Measurements from ENCODE around the gene ARHGEF28. TPM values are rescaled to one million over a fixed set of nuclear protein-coding genes. Genes with fewer than 3 reads are reported as not detected.

Gene ARHGEF28
- total and polyA plus RNA-seq, 2 experiments from 2014 or later: 3.5 to 11.2 TPM

- Histone ChIP-seq H2AFZ (no peak overlapping the region), H3K4me3 (no peak overlapping the region), H3K9me2 (replicated peaks; ENCODE audit: insufficient read depth) (no peaks in the 10 kb centered on the region), H3K27me3 (no peaks in the 10 kb centered on the region), H3K4me1 (ENCODE audit: insufficient read depth) (no peaks in the 10 kb centered on the region), H3K27ac (peak overlapping the region; percentile 21), H3K36me3 (replicated peaks; ENCODE audit: insufficient read depth, low read depth) (no peaks in the 10 kb centered on the region), H3K4me2 (peak overlapping the region; percentile 22), H4K20me1 (ENCODE audit: insufficient read depth, poor library complexity, severe bottlenecking) (no peaks in the 10 kb centered on the region), H3K9me3 (ENCODE audit: low read depth) (no peaks in the 10 kb centered on the region), H3K79me2 (no peaks in the 10 kb centered on the region)
- TF ChIP-seq CTCF (IDR thresholded peaks at IDR 0.05; ENCODE audit: poor library complexity) (no peak), EZH2phosphoT487 (IDR thresholded peaks at IDR 0.05; ENCODE audit: low read depth, severe bottlenecking, unreplicated experiment) (no peak), EZH2 (IDR thresholded peaks at IDR 0.05; ENCODE audit: borderline replicate concordance) (no peak)
- WGBS (ENCODE audit: low lambda C conversion rate, missing lambda C conversion rate): 44% methylated on average over 2 of the region's 2 CpGs
- DNase-seq (ENCODE audit: low spot score): no peak
These were observed 37.9 kb downstream of the ARHGEF28 start for GRCh38 chr5:73663860-73664240.

DNA sequence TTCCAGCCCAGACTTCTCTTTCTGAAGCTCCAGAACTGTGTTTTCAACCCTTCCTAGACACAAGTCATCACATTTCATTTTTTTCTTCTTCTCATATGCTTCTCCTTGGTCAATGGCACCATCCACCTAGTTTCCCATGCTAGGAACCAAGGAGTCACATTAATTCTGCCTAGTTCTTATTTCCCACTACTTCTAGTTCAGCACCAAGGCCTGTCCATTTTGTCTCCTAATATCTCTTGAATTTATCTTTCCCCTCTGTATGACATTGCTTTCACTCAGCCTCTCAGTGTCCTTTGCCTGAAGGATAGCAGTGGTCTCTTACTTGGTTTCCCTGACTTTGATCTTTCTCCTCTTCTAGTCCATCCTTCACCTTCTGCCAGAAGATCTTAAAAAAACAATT, 38.8 kb downstream of the ARHGEF28 start:
- Histone ChIP-seq H3K9me3 (ENCODE audit: low read depth) (no peaks in the 10 kb centered on the region), H3K9me2 (replicated peaks; ENCODE audit: insufficient read depth) (no peaks in the 10 kb centered on the region), H4K20me1 (ENCODE audit: insufficient read depth, poor library complexity, severe bottlenecking) (no peaks in the 10 kb centered on the region), H3K4me1 (ENCODE audit: insufficient read depth) (no peaks in the 10 kb centered on the region), H3K36me3 (replicated peaks; ENCODE audit: insufficient read depth, low read depth) (no peaks in the 10 kb centered on the region), H3K27ac (no peak overlapping the region), H3K79me2 (no peaks in the 10 kb centered on the region), H3K27me3 (no peaks in the 10 kb centered on the region), H3K4me2 (no peak overlapping the region), H2AFZ (no peak overlapping the region), H3K4me3 (no peak overlapping the region)
- no peak for DNase-seq (ENCODE audit: low spot score)
- no peak for TF ChIP-seq EZH2 (IDR thresholded peaks at IDR 0.05; ENCODE audit: borderline replicate concordance)
- TF ChIP-seq EZH2phosphoT487 (IDR thresholded peaks at IDR 0.05; ENCODE audit: low read depth, severe bottlenecking, unreplicated experiment): no peak
- no peak for TF ChIP-seq CTCF (IDR thresholded peaks at IDR 0.05; ENCODE audit: poor library complexity)

DNA sequence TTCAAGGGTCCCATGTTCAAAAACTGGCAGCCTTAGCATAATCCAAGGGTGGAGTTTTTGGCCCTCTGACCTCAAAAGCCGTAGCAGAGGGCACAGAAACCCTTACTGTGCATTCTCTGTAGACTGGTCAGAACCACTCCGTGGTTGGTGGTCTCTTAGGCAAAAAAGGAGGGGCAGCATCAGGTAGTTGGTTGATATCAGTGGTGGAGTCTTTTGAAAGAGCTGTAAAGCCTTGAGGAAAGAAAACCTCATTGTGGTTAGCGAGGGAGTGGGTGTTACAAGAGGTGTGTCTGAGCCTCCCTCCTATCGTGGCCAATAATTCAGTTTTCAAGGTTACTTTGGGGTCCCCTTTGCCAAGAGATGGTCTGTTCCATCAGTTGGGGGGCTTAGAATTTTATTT, 40.9 kb downstream of the ARHGEF28 start:
- 89% methylated on average over 4 of the region's 4 CpGs for WGBS (ENCODE audit: low lambda C conversion rate, missing lambda C conversion rate)
- H3K79me2 ChIP-seq: no peaks in the 10 kb centered on the region
- no peaks in the 10 kb centered on the region for H3K9me2 ChIP-seq (replicated peaks; ENCODE audit: insufficient read depth)
- H3K9me3 ChIP-seq (ENCODE audit: low read depth): no peaks in the 10 kb centered on the region
- TF ChIP-seq CTCF (IDR thresholded peaks at IDR 0.05; ENCODE audit: poor library complexity) (no peak), EZH2 (IDR thresholded peaks at IDR 0.05; ENCODE audit: borderline replicate concordance) (no peak), EZH2phosphoT487 (IDR thresholded peaks at IDR 0.05; ENCODE audit: low read depth, severe bottlenecking, unreplicated experiment) (no peak)
- no peak overlapping the region for H3K27ac ChIP-seq
- H3K4me2 ChIP-seq: no peak overlapping the region
- H4K20me1 ChIP-seq (ENCODE audit: insufficient read depth, poor library complexity, severe bottlenecking): no peaks in the 10 kb centered on the region
- no peaks in the 10 kb centered on the region for H3K4me1 ChIP-seq (ENCODE audit: insufficient read depth)
- no peak overlapping the region for H2AFZ ChIP-seq
- DNase-seq (ENCODE audit: low spot score): no peak
- H3K27me3 ChIP-seq: no peaks in the 10 kb centered on the region
- H3K4me3 ChIP-seq: no peak overlapping the region
- H3K36me3 ChIP-seq (replicated peaks; ENCODE audit: insufficient read depth, low read depth): no peaks in the 10 kb centered on the region

DNA sequence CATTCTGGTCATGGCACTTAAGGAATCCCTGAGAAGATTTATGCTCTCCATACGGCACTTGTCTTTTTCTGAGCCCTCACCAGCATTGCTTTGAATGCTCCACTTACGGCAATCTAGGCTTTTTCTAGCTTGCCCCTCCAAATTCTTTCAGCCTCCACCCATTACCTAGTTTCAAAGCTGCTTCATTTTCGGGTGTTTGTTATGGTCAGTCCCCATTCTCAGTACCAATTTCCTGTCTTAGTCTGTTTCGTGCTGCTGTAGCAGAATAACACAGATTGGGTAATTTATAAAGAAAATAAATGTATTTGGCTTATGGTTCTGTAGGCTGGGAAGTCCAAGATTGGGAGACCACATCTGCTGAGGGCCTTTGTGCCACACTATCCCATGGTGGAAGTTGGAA, 42.0 kb downstream of the ARHGEF28 start:
- no peak overlapping the region for H3K4me2 ChIP-seq
- no peak overlapping the region for H3K4me3 ChIP-seq
- no peaks in the 10 kb centered on the region for H3K9me2 ChIP-seq (replicated peaks; ENCODE audit: insufficient read depth)
- no peaks in the 10 kb centered on the region for H4K20me1 ChIP-seq (ENCODE audit: insufficient read depth, poor library complexity, severe bottlenecking)
- H3K79me2 ChIP-seq: no peaks in the 10 kb centered on the region
- no peak for DNase-seq (ENCODE audit: low spot score)
- peaks cover 8% of the 10 kb centered on the region for H3K4me1 ChIP-seq (ENCODE audit: insufficient read depth)
- WGBS (ENCODE audit: low lambda C conversion rate, missing lambda C conversion rate): 73% methylated on average over 4 of the region's 4 CpGs
- no peaks in the 10 kb centered on the region for H3K36me3 ChIP-seq (replicated peaks; ENCODE audit: insufficient read depth, low read depth)
- H3K27ac ChIP-seq: no peak overlapping the region
- TF ChIP-seq EZH2 (IDR thresholded peaks at IDR 0.05; ENCODE audit: borderline replicate concordance) (no peak), EZH2phosphoT487 (IDR thresholded peaks at IDR 0.05; ENCODE audit: low read depth, severe bottlenecking, unreplicated experiment) (no peak), CTCF (IDR thresholded peaks at IDR 0.05; ENCODE audit: poor library complexity) (no peak)
- no peak overlapping the region for H2AFZ ChIP-seq
- H3K27me3 ChIP-seq: no peaks in the 10 kb centered on the region
- H3K9me3 ChIP-seq (ENCODE audit: low read depth): no peaks in the 10 kb centered on the region
